ENCODE results near the gene BHLHA9.
"Not testable (repeated sequence)": the region's sequence is repeated elsewhere in the genome, so short reads cannot be mapped to it uniquely, and the experiment has no call there.

The BHLHA9 gene

DNA sequence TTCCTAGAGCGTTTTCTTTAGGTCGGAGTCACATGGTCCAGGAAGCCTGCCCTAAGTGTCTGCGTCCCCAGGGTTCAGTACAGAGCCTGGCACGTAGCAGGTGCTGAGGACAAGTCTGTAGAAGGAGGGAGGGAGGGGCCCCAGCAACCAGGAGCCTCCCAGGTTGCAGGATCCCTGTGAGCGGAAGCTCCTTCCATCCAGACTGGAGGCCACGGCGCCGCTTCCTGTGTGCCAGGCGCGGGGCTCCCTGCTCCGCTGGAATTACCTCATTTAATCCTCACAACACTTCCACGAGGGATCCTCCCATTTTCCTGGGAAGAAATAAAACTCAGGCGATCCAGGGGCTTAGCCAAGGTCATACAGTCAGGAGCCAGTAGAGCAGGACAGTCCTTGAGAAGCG lies 31.3 kb downstream of the BHLHA9 start:
- Mint-ChIP-seq H3K9me3 (no peaks in the 10 kb centered on the region), H3K27ac (no peak overlapping the region), H3K36me3 (ENCODE audit: low read depth) (no peaks in the 10 kb centered on the region), H3K4me1 (ENCODE audit: low read depth) (peaks cover 22% of the 10 kb centered on the region), H3K4me3 (no peak overlapping the region), H3K27me3 (ENCODE audit: low read depth) (peaks cover 2% of the 10 kb centered on the region)

DNA sequence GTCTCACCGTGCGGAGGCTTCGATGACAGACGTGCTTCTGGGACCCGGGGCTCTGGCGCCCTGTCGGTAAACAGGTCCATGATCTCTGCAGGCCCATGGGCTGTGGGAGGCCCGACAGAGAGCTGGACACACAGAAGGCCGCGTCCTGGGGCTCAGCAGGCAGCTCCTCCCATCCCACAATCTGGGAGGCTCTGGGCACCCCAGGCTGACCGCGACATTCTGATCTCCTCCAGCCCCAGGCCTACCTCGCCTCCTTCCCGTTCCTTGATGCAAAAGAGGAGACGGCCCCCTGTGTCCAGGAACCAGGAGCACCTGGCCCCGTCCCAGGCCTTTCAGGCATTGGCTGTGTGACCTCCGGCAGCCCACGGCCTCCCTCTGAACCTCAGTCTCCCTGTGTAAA lies 32.5 kb downstream of the BHLHA9 start:
- peaks cover 11% of the 10 kb centered on the region for H3K27me3 Mint-ChIP-seq (ENCODE audit: low read depth)
- no peak overlapping the region for H3K27ac Mint-ChIP-seq
- no peaks in the 10 kb centered on the region for H3K36me3 Mint-ChIP-seq (ENCODE audit: low read depth)
- H3K9me3 Mint-ChIP-seq = no peaks in the 10 kb centered on the region
- H3K4me1 Mint-ChIP-seq (ENCODE audit: low read depth) = peaks cover 18% of the 10 kb centered on the region
- no peak overlapping the region for H3K4me3 Mint-ChIP-seq

DNA sequence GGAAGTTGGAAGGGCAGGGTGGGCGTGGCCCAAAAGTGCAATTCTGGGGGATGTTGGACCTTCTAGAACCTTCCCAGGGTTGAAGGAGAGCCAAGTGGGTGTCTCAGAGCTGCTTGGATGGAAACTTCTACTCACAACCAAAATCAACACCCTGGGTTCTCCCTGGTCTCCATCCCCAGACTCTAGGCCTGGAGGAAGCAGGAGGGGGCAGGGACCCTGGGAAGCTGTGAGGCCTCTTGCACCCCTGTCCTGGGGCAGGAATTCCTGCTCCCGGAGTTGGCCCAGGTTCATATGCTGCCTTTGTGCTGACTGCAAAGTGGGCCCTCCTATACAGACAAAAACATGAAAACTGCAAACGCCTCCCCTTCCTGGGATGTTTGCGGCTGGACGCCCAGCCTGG lies 34.3 kb downstream of the BHLHA9 start:
- no peak overlapping the region for H3K27ac Mint-ChIP-seq
- no peaks in the 10 kb centered on the region for H3K36me3 Mint-ChIP-seq (ENCODE audit: low read depth)
- H3K9me3 Mint-ChIP-seq = no peaks in the 10 kb centered on the region
- H3K4me3 Mint-ChIP-seq = no peak overlapping the region
- H3K4me1 Mint-ChIP-seq (ENCODE audit: low read depth) = peaks cover 4% of the 10 kb centered on the region
- H3K27me3 Mint-ChIP-seq (ENCODE audit: low read depth) = peaks cover 12% of the 10 kb centered on the region

DNA sequence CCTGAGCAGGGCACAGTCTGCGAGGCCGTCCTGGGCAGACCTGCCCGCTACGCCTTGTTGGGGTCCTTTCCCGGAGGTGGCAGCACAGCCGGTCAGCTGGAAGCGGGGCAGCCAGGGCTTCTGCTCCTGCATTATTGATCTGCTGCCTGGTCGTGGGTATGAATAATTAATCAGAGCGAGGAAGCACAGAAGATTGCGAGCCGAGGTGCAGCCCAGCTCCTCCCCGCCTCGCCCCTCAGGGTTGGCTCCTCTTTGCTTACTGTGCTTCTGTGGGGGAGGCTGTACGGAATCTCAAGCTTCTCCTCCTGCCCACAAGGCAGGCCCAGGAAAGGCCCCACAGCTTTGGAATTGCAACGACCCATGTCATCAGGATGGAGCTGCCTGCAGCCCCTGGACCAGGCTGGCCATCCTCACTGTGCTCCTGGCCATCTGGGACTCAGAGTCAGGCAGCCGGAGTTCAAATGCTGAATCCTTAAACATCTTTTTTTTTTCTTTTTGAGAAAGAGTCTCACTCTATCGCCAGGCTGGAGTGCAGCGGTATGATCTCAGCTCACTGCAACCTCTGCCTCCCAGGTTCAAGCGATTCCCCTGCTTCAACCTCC lies 34.8 kb downstream of the BHLHA9 start:
- Mint-ChIP-seq H3K36me3 (ENCODE audit: low read depth) (no peaks in the 10 kb centered on the region), H3K9me3 (no peaks in the 10 kb centered on the region), H3K27ac (no peak overlapping the region), H3K4me1 (ENCODE audit: low read depth) (peaks cover 4% of the 10 kb centered on the region), H3K27me3 (ENCODE audit: low read depth) (peaks cover 12% of the 10 kb centered on the region), H3K4me3 (no peak overlapping the region)

DNA sequence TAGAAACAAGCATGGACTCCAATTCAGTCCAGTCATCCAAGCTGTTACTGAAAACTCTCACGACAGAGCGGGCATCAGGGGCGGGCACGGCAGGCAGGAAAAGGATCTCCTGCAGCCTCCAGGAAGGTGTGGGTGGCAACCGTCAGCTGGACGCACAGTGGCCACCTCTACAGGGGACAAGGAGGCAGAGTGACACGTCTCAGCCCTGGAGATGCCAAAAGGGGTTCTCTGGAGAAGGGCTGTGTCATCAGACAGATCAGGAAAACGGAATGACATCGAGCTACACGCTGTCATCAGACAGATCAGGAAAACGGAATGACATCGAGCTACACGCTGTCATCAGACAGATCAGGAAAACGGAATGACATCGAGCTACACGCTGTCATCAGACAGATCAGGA lies 37.6 kb downstream of the BHLHA9 start:
- H3K4me3 Mint-ChIP-seq; H3K9me3 Mint-ChIP-seq; H3K36me3 Mint-ChIP-seq (ENCODE audit: low read depth); H3K4me1 Mint-ChIP-seq (ENCODE audit: low read depth): not testable (repeated sequence)
- Mint-ChIP-seq H3K27ac (peak overlapping the region; percentile 39), H3K27me3 (ENCODE audit: low read depth) (peaks cover 12% of the 10 kb centered on the region)

DNA sequence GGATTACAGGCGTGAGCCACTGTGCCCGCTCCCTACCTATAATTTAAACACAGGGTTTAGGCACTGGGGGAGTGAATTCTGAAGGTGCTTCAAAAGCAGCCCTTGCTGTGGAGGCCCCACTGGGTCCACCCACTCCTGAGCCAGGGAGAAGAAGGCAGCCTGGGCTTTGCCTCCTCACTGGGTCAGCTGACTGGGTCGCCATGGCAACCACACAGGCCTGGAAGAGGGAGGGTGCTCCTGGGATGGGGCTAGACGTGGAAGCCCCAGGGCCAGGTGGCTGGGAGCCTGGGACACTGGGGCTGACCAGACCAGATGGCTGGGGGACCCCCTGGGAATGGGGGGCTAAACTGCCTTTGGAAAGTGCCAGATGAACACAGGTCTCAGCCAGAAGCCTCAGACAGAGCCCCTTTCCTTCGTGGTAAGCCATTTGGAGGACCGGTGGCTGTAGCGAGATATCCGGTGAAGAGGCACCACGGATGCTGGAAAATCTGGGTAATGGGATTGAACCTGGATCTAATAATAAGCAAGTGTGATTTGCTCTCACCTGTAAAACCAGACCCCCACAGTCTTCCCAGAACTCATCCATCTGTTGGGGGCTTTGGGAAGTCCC lies 42.1 kb downstream of the BHLHA9 start:
- no peaks in the 10 kb centered on the region for H3K36me3 Mint-ChIP-seq (ENCODE audit: low read depth)
- H3K27ac Mint-ChIP-seq = no peak overlapping the region
- no peaks in the 10 kb centered on the region for H3K9me3 Mint-ChIP-seq
- no peaks in the 10 kb centered on the region for H3K4me1 Mint-ChIP-seq (ENCODE audit: low read depth)
- no peak overlapping the region for H3K4me3 Mint-ChIP-seq
- peaks cover 21% of the 10 kb centered on the region for H3K27me3 Mint-ChIP-seq (ENCODE audit: low read depth)

DNA sequence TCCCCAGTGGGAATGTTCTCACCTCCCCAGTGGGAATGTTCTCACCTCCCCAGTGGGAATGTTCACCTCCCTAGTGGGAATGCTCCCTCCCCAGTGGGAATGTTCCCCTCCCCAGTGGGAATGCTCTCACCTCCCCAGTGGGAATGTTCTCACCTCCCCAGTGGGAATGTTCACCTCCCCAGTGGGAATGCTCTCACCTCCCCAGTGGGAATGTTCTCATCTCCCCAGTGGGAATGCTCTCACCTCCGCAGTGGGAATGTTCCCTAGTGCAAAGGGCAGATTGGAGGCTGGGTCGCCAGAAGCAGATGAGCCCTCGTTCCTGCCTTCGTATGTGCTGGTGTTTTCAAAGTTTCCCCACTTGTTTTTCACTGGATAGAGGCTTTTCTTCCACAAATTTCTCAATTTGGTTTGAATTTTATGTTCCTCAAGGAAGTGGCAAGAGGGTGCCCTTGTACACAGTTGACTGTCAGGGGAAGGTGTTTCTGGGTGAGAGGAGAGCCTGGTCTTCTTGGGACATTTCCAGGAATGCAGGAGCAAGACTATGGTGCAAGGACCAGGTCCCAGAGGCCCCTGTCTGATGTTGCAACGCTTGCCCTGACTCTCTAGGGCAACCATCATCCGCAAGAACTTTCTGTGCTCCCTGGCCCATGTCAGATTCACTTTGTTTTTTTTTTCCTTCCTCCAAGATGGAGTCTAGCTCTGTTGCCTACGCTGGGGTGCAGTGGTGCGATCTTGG lies 43.2 kb downstream of the BHLHA9 start:
- H3K27me3 Mint-ChIP-seq (ENCODE audit: low read depth) = peaks cover 18% of the 10 kb centered on the region
- no peaks in the 10 kb centered on the region for H3K36me3 Mint-ChIP-seq (ENCODE audit: low read depth)
- no peaks in the 10 kb centered on the region for H3K9me3 Mint-ChIP-seq
- no peak overlapping the region for H3K4me3 Mint-ChIP-seq
- H3K4me1 Mint-ChIP-seq (ENCODE audit: low read depth) = no peaks in the 10 kb centered on the region
- H3K27ac Mint-ChIP-seq = no peak overlapping the region

DNA sequence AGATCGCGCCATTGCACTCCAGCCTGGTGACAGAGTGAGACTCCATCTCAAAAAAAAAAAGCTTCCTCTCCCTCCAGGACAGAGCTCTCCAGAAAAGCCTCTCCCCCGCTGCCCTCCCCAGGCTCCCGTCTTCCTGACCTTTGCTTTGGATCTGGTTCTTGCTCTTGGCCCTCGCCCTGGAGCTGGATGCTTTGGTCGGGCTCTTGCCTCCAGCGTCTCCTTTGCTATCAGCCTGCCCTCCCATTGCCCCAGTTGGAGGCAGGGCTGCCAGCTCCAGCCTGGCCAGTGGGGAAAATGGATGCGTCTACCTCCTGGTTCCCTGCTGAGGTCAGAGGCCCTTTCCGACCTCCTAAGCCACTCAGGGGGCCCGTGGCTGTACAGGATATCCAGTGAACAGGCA lies 45.2 kb downstream of the BHLHA9 start:
- Mint-ChIP-seq H3K9me3 (no peaks in the 10 kb centered on the region), H3K27ac (no peak overlapping the region), H3K36me3 (ENCODE audit: low read depth) (no peaks in the 10 kb centered on the region), H3K4me3 (no peak overlapping the region), H3K4me1 (ENCODE audit: low read depth) (no peaks in the 10 kb centered on the region), H3K27me3 (ENCODE audit: low read depth) (peaks cover 25% of the 10 kb centered on the region)

DNA sequence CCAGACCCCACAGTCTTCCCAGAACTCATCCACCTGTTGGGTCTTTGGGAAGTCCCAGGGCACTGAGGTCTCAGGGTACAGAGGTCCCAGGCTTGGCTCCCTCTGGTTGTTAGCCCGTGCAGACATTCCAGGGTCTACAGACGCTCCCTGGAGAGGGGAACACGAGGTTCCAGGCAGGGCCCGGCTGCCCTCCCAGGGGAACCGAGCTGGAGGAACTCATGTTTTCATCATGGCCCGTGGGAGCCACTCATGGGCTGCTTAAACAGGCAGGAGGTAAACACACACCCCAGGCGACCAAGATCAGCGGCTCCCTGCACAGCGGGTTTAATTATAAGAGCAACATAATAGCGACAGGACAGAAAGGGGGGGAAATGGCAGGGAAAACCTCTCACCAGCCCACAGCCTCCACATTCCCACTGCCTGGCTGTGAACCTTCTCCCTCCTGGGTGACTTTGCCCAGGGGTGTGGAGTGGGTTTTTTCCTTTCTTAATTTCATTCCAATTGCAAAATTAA lies 45.7 kb downstream of the BHLHA9 start:
- no peaks in the 10 kb centered on the region for H3K4me1 Mint-ChIP-seq (ENCODE audit: low read depth)
- H3K4me3 Mint-ChIP-seq = no peak overlapping the region

More for the DNA sequence above, 45.7 kb downstream of the BHLHA9 start:
- Mint-ChIP-seq H3K36me3 (ENCODE audit: low read depth) (no peaks in the 10 kb centered on the region), H3K9me3 (no peaks in the 10 kb centered on the region), H3K27me3 (ENCODE audit: low read depth) (peaks cover 26% of the 10 kb centered on the region), H3K27ac (no peak overlapping the region)
